Urinary bladder (tissue), 4 donors: ENCODE measurements around the gene CAPNS1. TPM values are rescaled to one million over a fixed set of nuclear protein-coding genes. Genes with fewer than 3 reads are reported as not detected.
"Not testable (repeated sequence)": the region's sequence is repeated elsewhere in the genome, so short reads cannot be mapped to it uniquely, and the experiment has no call there.

Experiments
- DNase-seq: peaks from one replicate; pipeline ENCODE4 v3.0.0-alpha.2; 2015; ENCODE audit errors: extremely low spot score
- H3K27ac ChIP-seq: one replicate; pipeline ENCODE4 v1.5.1; 2013; ENCODE audit warnings: low read depth, mild to moderate bottlenecking, moderate library complexity
- H3K36me3 ChIP-seq: one replicate; pipeline ENCODE4 v1.6.1; 2013; ENCODE audit warnings: mild to moderate bottlenecking, moderate library complexity; ENCODE audit not compliant: insufficient read depth
- H3K4me1 ChIP-seq: one replicate; pipeline ENCODE4 v1.6.1; 2013; ENCODE audit warnings: mild to moderate bottlenecking, moderate library complexity; ENCODE audit not compliant: insufficient read depth
- H3K4me3 ChIP-seq: one replicate; pipeline ENCODE4 v1.5.1; 2013; ENCODE audit warnings: low read depth, low read length
- WGBS: extraction: QIAGEN DNeasy Blood & Tissue Kit; methylation state at CpG from one replicate; pipeline ENCODE4 v1.1.7; 2013; 5-methylcytosine and 5-hydroxymethylcytosine counted together
- polyA plus RNA-seq: library from polyadenylated mRNA; stranded (reverse); fragments of 200-250 nt; gene quantifications from one replicate; pipeline ENCODE4 v1.2.3, GENCODE V29; 2013
- total RNA-seq: library from RNA; depleted of rRNA; stranded (reverse); fragments of >200 nt; gene quantifications from one replicate; pipeline ENCODE4 v1.2.3, GENCODE V29; 2014
- donor health status: healthy with polysubstance abuse.
- donor health status: healthy.

CAPNS1 gene
- total and polyA plus RNA-seq, 2 donors: 132 to 665 TPM

GRCh38 chr19:36150586-36150985 lies 10.7 kb downstream of the CAPNS1 start:
- Histone ChIP-seq H3K4me3 (no peak overlapping the region), H3K27ac (peak overlapping the region; percentile 99), H3K36me3 (peaks cover 2% of the 10 kb centered on the region), H3K4me1 (no peaks in the 10 kb centered on the region)
- WGBS: 53% methylated on average over 5 of the region's 5 CpGs
- no peak for DNase-seq

- 28% methylated on average over 47 of the region's 47 CpGs for WGBS
These were observed 11.5 kb downstream of the CAPNS1 start for GRCh38 chr19:36151144-36152018.

GRCh38 chr19:36152019-36152351 lies 12.1 kb downstream of the CAPNS1 start:
- Histone ChIP-seq H3K27ac (peak overlapping the region; percentile 99), H3K36me3 (peaks cover 2% of the 10 kb centered on the region), H3K4me1 (no peaks in the 10 kb centered on the region), H3K4me3 (peak overlapping the region; percentile 49)
- WGBS: 26% methylated on average over 16 of the region's 16 CpGs
- DNase-seq: no peak

More at GRCh38 chr19:36151144-36152018, 11.5 kb downstream of the CAPNS1 start:
- H3K27ac ChIP-seq: peak overlapping the region; percentile 99
- DNase-seq: no peak
- H3K36me3 ChIP-seq: peaks cover 2% of the 10 kb centered on the region
- peak overlapping the region; percentile 49 for H3K4me3 ChIP-seq
- no peaks in the 10 kb centered on the region for H3K4me1 ChIP-seq

DNA sequence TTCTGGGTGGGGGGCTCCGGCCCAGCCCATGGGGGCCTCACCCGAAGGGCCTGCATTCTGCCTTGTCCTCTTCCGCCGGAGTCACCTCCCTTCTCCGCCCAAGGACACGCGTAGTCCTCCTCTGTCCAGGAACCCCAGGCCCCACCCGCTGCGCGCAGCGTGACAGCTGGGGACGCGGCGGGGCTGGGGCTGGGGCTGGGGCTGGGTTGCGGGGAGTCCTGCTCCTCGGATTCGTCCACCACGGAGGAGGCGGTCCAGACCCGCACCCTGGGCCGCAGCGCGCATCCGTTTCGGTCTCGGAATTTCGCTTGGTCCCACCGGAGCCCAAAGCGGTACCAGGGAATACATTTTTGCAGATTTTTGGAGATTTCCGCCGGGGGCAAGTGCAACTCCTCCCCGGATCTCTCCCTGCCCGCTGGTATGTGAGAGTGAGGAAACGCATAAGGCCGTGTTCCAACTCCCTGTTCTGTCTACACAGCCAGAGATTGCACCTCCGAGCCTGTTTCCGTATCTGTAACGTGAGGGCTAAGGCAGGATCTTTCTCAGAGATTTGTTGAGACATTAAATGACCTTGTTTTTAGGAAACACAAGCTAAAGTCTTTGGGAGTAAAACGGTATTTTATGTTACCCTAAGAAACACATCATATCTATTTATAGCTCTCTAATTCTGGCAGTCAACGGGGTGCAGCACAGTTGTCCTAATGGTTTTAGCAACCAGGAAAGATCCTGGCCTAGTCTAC lies 12.7 kb downstream of the CAPNS1 start, which contains the start of gene COX7A1:
TSS of gene COX7A1 (minus strand) at position 96 of the 740 bp plus-strand sequence. CDS start at position 56, 40 bp downstream.
- WGBS: 14% methylated on average over 40 of the region's 40 CpGs
- H3K4me1 ChIP-seq: no peaks in the 10 kb centered on the region
- peak within 1 kb of the TSS; percentile 49 for H3K4me3 ChIP-seq
- peak within 1 kb of the TSS; percentile 99 for H3K27ac ChIP-seq
- no peak for DNase-seq
- peaks cover 2% of the 10 kb centered on the region for H3K36me3 ChIP-seq

DNA sequence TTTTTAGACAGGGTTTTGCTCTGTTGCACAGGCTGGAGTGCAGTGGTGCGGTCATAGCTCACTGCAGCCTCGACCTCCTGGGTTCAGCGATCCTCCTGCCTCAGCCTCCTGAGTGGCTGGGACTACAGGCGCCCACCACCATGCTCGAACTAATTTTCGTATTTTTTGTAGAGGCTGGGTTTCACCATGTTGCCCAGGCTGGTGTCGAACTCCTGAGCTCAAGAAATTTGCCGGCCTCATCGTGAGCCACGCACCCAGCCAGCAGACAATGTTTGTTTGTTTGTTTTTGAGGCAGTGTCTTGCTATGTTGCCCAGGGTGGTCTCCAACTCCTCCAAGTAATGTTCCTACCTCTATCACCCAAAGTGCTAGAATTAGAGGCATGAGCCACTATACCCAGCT lies 13.3 kb downstream of the CAPNS1 start:
- no peak for DNase-seq
- Histone ChIP-seq H3K36me3 (peaks cover 2% of the 10 kb centered on the region), H3K27ac (peak overlapping the region; percentile 99), H3K4me3 (no peak overlapping the region), H3K4me1 (no peaks in the 10 kb centered on the region)
- 90% methylated on average over 10 of the region's 10 CpGs for WGBS

- no peaks in the 10 kb centered on the region for H3K36me3 ChIP-seq
- no peak overlapping the region for H3K27ac ChIP-seq
- DNase-seq: no peak
- 92% methylated on average over 7 of the region's 7 CpGs for WGBS
- H3K4me3 ChIP-seq: no peak overlapping the region
- no peaks in the 10 kb centered on the region for H3K4me1 ChIP-seq
These were observed 21.1 kb downstream of the CAPNS1 start for GRCh38 chr19:36160821-36161596.

DNA sequence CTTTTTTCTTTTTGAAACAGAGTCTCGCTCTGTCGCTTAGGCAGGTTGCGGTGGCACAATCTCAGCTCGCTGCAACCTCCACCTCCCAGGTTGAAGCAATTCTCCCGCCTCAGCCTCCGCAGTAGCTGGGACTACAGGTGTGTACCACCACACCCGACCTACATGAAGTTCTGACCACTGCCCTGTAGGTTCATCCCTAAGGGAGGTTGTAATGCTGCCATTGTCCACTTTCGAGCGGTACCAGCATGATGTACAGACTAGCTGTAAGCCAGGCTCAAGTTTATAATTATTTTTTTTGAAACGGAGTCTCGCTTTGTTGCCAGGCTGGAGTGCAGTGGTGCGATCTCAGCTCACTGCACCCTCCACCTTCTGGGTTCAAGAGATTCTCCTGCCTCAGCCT lies 23.9 kb downstream of the CAPNS1 start:
- WGBS: 92% methylated on average over 12 of the region's 12 CpGs
- DNase-seq: no peak
- no peak overlapping the region for H3K4me3 ChIP-seq
- H3K4me1 ChIP-seq: no peaks in the 10 kb centered on the region
- no peaks in the 10 kb centered on the region for H3K36me3 ChIP-seq
- H3K27ac ChIP-seq: no peak overlapping the region

DNA sequence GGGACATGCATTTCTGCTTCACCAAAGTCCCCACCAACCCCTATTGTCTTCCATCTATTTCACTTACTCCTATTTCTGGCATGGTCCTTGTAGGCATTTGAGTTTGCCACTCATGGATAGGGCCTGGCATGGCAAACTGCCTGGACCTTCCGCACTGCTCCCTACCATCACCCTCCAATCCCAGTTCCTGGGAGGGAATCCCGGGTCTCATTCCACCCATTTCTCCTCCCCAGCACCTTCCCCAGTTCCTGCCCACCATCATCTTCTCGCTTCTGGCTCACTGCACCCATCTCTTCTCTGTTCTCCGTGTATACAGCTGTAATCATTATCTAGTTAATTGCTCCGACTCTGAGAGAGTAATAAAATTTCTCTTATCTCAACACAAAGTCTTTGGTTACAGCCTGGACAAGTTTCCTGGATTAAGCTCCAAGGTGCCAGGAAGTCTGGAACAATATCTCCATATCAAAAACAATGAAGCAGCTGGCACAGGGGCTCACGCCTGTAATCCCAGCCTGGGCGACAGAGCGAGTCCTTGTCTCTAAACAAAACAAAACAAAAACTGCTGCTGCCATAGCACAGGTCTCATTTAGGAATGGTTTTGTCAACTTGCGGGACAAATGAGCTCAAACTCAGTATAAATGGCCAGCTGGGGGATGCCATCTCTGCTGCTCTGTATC lies 29.4 kb downstream of the CAPNS1 start:
- WGBS: 26% methylated on average over 9 of the region's 9 CpGs
- no peak for DNase-seq
- Histone ChIP-seq H3K4me1 (no peaks in the 10 kb centered on the region), H3K27ac (peak overlapping the region; percentile 71), H3K4me3 (no peak overlapping the region), H3K36me3 (no peaks in the 10 kb centered on the region)

GRCh38 chr19:36172852-36173251 lies 33.0 kb downstream of the CAPNS1 start:
- 92% methylated on average over 5 of the region's 5 CpGs for WGBS

DNA sequence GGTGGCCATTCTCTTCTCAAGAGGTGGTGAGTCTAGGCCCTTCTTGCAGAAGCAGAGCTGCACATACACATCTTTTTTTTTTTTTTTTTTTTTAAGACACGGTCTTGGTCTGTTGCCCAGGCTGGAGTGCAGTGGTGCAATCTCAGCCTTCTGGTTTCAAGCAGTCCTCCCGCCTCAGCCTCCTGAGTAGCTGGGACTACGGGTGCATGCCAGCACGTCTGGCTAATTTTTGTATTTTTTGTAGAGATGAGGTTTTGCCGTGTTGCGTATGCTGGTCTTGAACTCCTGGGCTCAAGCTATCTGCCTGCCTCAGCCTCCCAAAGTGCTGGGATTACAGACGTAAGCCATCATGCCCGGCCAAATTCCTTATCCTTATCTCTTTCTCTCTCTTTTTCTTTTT lies 34.0 kb downstream of the CAPNS1 start:
- H3K4me3 ChIP-seq, H3K36me3 ChIP-seq, H3K4me1 ChIP-seq, H3K27ac ChIP-seq, DNase-seq: not testable (repeated sequence)
- 65% methylated on average over 8 of the region's 8 CpGs for WGBS

More at GRCh38 chr19:36172852-36173251, 33.0 kb downstream of the CAPNS1 start:
- Histone ChIP-seq H3K4me1 (no peaks in the 10 kb centered on the region), H3K4me3 (no peak overlapping the region), H3K36me3 (no peaks in the 10 kb centered on the region), H3K27ac (no peak overlapping the region)
- DNase-seq: no peak

DNA sequence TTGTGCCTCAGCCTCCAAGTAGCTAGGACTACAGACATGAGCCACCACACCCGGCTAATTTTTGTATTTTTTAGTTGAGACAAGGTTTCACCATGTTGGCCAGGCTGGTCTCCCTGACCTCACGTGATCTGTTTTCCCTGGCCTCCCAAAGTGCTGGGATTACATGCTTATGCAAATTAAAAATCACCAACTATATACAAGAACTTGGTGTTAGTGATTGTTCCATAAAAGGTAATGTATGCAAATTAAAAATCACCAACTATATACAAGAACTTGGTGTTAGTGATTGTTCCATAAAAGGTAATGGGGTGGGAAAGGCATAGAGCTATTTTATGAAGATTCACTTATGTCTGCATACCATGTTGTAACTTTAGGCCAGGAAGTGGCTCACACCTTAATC lies 39.2 kb downstream of the CAPNS1 start:
- H3K36me3 ChIP-seq, H3K27ac ChIP-seq, H3K4me3 ChIP-seq, H3K4me1 ChIP-seq, DNase-seq: not testable (repeated sequence)
- 64% methylated on average over 2 of the region's 2 CpGs for WGBS

GRCh38 chr19:36182612-36183244 lies 42.9 kb downstream of the CAPNS1 start:
- no peak for DNase-seq
- Histone ChIP-seq H3K4me3 (no peak overlapping the region), H3K4me1 (no peaks in the 10 kb centered on the region), H3K36me3 (peaks cover 2% of the 10 kb centered on the region), H3K27ac (no peak overlapping the region)
- 89% methylated on average over 17 of the region's 17 CpGs for WGBS
